HepG2 (cell line): ENCODE data around the gene SLC25A25. TPM values are rescaled to one million over a fixed set of nuclear protein-coding genes. Genes with fewer than 3 reads are reported as not detected.

Source experiments
- ATAD3A ChIP-seq: sonication (generic); formaldehyde crosslinking; IDR thresholded peaks from 2 replicates; pipeline ENCODE4 v1.4.0; 2020; ENCODE audit warnings: missing genetic modification reagents
- HNF1B ChIP-seq: sonication (generic); formaldehyde crosslinking; IDR thresholded peaks from 2 replicates; pipeline ENCODE4 v1.5.1; 2020; ENCODE audit warnings: mild to moderate bottlenecking, moderate library complexity, missing genetic modification reagents
- KLF13 ChIP-seq: sonication (generic); formaldehyde crosslinking; IDR thresholded peaks from 2 replicates; pipeline ENCODE4 v1.4.0; 2020; ENCODE audit warnings: mild to moderate bottlenecking, missing genetic modification reagents
- NFYB ChIP-seq: sonication (generic); formaldehyde crosslinking; IDR thresholded peaks from 2 replicates; pipeline ENCODE4 v1.4.0; 2020; ENCODE audit warnings: missing genetic modification reagents
- PHF8 ChIP-seq: sonication (generic); formaldehyde crosslinking; IDR thresholded peaks from 2 replicates; pipeline ENCODE4 v1.5.0; 2020; ENCODE audit warnings: missing genetic modification reagents
- POGK ChIP-seq: sonication (generic); formaldehyde crosslinking; conservative IDR thresholded peaks from 2 replicates; pipeline ENCODE4 v1.8.0; 2022; ENCODE audit warnings: mild to moderate bottlenecking, moderate library complexity, missing genetic modification reagents
- ZNF232 ChIP-seq: sonication (generic); formaldehyde crosslinking; IDR thresholded peaks from 2 replicates; pipeline ENCODE4 v1.4.0; 2020; ENCODE audit warnings: missing genetic modification reagents, borderline replicate concordance
- ZNF382 ChIP-seq: sonication (generic); formaldehyde crosslinking; IDR thresholded peaks from 2 replicates; pipeline ENCODE4 v1.5.0; 2020; ENCODE audit warnings: missing genetic modification reagents, mild to moderate bottlenecking, borderline replicate concordance
- ZNF567 ChIP-seq: sonication (generic); formaldehyde crosslinking; IDR thresholded peaks from 2 replicates; pipeline ENCODE4 v1.8.1; 2023; ENCODE audit warnings: mild to moderate bottlenecking, missing genetic modification reagents, borderline replicate concordance
- ZNF660 ChIP-seq: sonication (generic); formaldehyde crosslinking; IDR thresholded peaks from 2 replicates; pipeline ENCODE4 v1.5.1; 2020; ENCODE audit warnings: mild to moderate bottlenecking, low read depth, missing genetic modification reagents, borderline replicate concordance
- ZNF674 ChIP-seq: sonication (generic); formaldehyde crosslinking; IDR thresholded peaks from 2 replicates; pipeline ENCODE4 v1.5.0; 2020; ENCODE audit warnings: low read depth, mild to moderate bottlenecking, missing genetic modification reagents
- ZNF773 ChIP-seq: sonication (generic); formaldehyde crosslinking; IDR thresholded peaks from 2 replicates; pipeline ENCODE4 v1.4.0; 2020; ENCODE audit warnings: missing genetic modification reagents, borderline replicate concordance
- polyA plus RNA-seq, 8 experiments: library from polyadenylated mRNA; depleted of rRNA in 3 of 8; stranded (reverse) in 7 of 8; unstranded in 1 of 8; fragments of >200 nt; fragmentation: Illumina TruSeq in 4 of 8; extraction: Trizol in 4 of 8; gene quantifications; 2 replicates each; pipeline versions ENCODE4 v1.2.1 to v1.2.3, GENCODE V29; 2011 to 2016; ENCODE audit warnings: low read depth in 4 of 8, missing spikeins in 1 of 8, mixed read lengths in 1 of 8; ENCODE audit not compliant: insufficient read depth in 1 of 8
- total RNA-seq, 5 experiments: library from RNA; depleted of rRNA; stranded (reverse); fragments of >200 nt; fragmentation: Illumina TruSeq; extraction: Trizol; gene quantifications; 2 replicates each; pipeline ENCODE4 v1.2.3, GENCODE V29; 2016; ENCODE audit warnings: low read depth in 1 of 5
- TF ChIP-seq, protein P1 (sequence below): sonication (generic); formaldehyde crosslinking; IDR thresholded peaks from 2 replicates; pipeline ENCODE4 v1.8.1; 2023; ENCODE audit warnings: mild to moderate bottlenecking, missing genetic modification reagents
- TF ChIP-seq, protein P2 (sequence below): fragments of 450-650 bp; IDR thresholded peaks from 2 replicates; pipeline ENCODE4 v1.6.1; 2017; ENCODE audit warnings: mild to moderate bottlenecking
- TF ChIP-seq, protein P3 (sequence below): sonication (generic); formaldehyde crosslinking; IDR thresholded peaks from 2 replicates; pipeline ENCODE4 v1.4.0; 2020; ENCODE audit warnings: missing genetic modification reagents, borderline replicate concordance

Gene SLC25A25
- total and polyA plus RNA-seq, 2 of the 13 experiments (the other 11 are each of a cell fraction or from before 2014, with no cell fraction given) = 10.5 to 24.8 TPM

DNA sequence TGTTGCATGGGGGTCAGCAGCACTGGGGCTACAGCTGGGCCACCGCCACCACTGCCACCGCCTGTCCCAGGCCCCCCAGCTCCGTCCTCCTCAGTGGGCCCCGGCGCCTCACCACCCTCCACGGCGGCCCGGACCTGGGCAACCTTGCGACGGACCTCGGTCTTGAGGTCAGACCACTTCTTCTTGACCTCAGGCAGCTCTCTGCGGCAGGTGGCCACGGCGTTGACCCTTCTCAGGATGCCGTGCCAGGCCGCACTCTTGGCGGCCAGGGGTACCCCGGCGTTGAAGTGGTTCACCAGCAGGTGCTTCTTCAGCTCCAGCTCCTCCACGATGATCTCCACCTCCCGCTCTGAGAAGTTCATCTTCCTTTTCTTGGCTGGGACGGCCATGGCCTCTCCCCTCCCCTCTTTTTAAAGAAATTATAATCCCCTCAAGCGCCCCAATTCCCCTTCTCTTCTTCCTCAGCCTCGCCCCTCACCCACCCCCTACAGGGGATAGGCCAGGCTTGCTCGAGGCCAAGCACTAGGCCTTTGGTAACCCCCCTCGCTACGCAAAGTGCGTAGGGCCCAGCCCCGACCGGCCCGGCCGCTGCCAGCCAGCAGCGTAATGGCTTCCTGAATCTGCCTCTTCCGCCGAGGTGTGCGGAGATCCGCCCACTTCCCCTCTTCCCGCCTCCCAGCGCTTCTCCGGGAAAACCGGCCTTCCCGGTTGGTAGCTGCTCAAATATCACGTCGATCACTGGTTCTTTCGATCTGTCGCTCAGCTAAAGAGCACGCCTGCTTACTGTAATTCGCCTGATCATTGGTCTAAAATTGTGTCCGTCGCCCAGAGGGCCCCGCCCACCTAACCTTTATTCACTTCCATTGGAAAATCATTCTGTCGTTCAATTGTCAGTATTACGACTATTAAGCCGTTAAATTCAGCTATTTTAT lies 1.1 kb upstream of the SLC25A25 start, which contains the start of gene NAIF1 (continued):
- TF ChIP-seq ZNF567 (no peak), ZNF674 (no peak), ATAD3A (no peak), KLF13 (CRISPR knock-in tag) (no peak), PHF8 (CRISPR knock-in tag) (peak; percentile 73), NFYB (CRISPR knock-in tag) (peak; percentile 96), ZNF660 (CRISPR knock-in tag) (no peak), HNF1B (CRISPR knock-in tag) (no peak), ZNF773 (CRISPR knock-in tag) (no peak), ZNF382 (no peak), ZNF232 (CRISPR knock-in tag) (no peak), POGK (no peak)
- TF ChIP-seq, protein P1, sequence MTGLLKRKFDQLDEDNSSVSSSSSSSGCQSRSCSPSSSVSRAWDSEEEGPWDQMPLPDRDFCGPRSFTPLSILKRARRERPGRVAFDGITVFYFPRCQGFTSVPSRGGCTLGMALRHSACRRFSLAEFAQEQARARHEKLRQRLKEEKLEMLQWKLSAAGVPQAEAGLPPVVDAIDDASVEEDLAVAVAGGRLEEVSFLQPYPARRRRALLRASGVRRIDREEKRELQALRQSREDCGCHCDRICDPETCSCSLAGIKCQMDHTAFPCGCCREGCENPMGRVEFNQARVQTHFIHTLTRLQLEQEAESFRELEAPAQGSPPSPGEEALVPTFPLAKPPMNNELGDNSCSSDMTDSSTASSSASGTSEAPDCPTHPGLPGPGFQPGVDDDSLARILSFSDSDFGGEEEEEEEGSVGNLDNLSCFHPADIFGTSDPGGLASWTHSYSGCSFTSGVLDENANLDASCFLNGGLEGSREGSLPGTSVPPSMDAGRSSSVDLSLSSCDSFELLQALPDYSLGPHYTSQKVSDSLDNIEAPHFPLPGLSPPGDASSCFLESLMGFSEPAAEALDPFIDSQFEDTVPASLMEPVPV (CRISPR knock-in tag) = no peak
- TF ChIP-seq, protein P2, sequence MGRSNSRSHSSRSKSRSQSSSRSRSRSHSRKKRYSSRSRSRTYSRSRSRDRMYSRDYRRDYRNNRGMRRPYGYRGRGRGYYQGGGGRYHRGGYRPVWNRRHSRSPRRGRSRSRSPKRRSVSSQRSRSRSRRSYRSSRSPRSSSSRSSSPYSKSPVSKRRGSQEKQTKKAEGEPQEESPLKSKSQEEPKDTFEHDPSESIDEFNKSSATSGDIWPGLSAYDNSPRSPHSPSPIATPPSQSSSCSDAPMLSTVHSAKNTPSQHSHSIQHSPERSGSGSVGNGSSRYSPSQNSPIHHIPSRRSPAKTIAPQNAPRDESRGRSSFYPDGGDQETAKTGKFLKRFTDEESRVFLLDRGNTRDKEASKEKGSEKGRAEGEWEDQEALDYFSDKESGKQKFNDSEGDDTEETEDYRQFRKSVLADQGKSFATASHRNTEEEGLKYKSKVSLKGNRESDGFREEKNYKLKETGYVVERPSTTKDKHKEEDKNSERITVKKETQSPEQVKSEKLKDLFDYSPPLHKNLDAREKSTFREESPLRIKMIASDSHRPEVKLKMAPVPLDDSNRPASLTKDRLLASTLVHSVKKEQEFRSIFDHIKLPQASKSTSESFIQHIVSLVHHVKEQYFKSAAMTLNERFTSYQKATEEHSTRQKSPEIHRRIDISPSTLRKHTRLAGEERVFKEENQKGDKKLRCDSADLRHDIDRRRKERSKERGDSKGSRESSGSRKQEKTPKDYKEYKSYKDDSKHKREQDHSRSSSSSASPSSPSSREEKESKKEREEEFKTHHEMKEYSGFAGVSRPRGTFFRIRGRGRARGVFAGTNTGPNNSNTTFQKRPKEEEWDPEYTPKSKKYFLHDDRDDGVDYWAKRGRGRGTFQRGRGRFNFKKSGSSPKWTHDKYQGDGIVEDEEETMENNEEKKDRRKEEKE = no peak
- TF ChIP-seq, protein P3, sequence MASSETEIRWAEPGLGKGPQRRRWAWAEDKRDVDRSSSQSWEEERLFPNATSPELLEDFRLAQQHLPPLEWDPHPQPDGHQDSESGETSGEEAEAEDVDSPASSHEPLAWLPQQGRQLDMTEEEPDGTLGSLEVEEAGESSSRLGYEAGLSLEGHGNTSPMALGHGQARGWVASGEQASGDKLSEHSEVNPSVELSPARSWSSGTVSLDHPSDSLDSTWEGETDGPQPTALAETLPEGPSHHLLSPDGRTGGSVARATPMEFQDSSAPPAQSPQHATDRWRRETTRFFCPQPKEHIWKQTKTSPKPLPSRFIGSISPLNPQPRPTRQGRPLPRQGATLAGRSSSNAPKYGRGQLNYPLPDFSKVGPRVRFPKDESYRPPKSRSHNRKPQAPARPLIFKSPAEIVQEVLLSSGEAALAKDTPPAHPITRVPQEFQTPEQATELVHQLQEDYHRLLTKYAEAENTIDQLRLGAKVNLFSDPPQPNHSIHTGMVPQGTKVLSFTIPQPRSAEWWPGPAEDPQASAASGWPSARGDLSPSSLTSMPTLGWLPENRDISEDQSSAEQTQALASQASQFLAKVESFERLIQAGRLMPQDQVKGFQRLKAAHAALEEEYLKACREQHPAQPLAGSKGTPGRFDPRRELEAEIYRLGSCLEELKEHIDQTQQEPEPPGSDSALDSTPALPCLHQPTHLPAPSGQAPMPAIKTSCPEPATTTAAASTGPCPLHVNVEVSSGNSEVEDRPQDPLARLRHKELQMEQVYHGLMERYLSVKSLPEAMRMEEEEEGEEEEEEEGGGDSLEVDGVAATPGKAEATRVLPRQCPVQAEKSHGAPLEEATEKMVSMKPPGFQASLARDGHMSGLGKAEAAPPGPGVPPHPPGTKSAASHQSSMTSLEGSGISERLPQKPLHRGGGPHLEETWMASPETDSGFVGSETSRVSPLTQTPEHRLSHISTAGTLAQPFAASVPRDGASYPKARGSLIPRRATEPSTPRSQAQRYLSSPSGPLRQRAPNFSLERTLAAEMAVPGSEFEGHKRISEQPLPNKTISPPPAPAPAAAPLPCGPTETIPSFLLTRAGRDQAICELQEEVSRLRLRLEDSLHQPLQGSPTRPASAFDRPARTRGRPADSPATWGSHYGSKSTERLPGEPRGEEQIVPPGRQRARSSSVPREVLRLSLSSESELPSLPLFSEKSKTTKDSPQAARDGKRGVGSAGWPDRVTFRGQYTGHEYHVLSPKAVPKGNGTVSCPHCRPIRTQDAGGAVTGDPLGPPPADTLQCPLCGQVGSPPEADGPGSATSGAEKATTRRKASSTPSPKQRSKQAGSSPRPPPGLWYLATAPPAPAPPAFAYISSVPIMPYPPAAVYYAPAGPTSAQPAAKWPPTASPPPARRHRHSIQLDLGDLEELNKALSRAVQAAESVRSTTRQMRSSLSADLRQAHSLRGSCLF (CRISPR knock-in tag) = no peak
